ENCODE data around the gene ARPC4. TPM values are rescaled to one million over a fixed set of nuclear protein-coding genes. Genes with fewer than 3 reads are reported as not detected.
A peak's percentile ranks its signal among the peaks of the same experiment; 100 is the strongest.

The ARPC4 gene
- total RNA-seq, 1 experiment from 2014 or later: 143 TPM

DNA sequence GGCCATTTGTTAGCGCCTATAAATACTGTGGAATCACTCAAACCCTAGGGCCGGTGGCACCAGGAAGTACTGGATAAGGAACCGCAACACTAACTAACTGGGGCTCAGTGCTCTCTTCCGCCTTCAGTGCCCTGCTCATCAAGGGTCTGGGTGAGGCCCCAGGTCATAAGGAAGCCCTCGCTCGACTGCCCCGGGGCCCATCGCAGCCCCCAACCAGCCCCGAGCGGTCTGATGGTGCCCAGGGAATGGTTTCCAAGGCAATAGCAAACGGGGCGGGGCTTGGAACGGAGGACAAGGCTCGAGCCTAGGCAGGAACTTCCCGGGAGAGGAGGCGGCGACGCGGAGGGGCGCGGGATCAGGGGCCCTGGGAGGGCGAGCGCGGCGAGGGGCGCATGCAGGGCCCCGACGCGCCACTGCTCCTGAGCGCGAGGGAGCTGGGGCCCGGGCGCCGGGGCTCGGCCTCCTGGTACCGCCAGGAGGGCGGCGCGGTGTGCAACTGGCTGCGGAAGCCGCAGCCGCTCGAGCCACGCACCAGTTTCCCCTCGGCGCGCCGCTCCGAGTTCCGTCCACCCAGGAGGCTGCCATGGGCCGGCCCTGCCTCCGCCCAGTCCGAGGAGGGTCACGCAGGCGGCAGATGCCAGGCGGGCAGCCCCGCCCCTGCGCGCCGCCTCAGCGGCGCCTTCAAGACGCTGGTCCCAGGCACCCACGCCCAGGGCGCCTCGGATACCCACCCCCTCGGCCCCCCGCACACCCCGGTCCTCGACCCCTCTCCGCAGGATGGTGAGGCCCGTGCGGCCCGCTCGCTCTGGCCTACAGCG lies 16.9 kb downstream of the ARPC4 start, which contains the start of gene TTLL3 (continued):
- TF ChIP-seq, protein P1, sequence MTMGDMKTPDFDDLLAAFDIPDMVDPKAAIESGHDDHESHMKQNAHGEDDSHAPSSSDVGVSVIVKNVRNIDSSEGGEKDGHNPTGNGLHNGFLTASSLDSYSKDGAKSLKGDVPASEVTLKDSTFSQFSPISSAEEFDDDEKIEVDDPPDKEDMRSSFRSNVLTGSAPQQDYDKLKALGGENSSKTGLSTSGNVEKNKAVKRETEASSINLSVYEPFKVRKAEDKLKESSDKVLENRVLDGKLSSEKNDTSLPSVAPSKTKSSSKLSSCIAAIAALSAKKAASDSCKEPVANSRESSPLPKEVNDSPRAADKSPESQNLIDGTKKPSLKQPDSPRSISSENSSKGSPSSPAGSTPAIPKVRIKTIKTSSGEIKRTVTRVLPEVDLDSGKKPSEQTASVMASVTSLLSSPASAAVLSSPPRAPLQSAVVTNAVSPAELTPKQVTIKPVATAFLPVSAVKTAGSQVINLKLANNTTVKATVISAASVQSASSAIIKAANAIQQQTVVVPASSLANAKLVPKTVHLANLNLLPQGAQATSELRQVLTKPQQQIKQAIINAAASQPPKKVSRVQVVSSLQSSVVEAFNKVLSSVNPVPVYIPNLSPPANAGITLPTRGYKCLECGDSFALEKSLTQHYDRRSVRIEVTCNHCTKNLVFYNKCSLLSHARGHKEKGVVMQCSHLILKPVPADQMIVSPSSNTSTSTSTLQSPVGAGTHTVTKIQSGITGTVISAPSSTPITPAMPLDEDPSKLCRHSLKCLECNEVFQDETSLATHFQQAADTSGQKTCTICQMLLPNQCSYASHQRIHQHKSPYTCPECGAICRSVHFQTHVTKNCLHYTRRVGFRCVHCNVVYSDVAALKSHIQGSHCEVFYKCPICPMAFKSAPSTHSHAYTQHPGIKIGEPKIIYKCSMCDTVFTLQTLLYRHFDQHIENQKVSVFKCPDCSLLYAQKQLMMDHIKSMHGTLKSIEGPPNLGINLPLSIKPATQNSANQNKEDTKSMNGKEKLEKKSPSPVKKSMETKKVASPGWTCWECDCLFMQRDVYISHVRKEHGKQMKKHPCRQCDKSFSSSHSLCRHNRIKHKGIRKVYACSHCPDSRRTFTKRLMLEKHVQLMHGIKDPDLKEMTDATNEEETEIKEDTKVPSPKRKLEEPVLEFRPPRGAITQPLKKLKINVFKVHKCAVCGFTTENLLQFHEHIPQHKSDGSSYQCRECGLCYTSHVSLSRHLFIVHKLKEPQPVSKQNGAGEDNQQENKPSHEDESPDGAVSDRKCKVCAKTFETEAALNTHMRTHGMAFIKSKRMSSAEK (CRISPR knock-in tag; IDR thresholded peaks at IDR 0.05; ENCODE audit: borderline replicate concordance): peak; percentile 52; the same call in 1 of the 2 replicates
- TF ChIP-seq ZNF232 (CRISPR knock-in tag; IDR thresholded peaks at IDR 0.05): peak; percentile 16; the same call in 1 of the 2 replicates
- TF ChIP-seq OVOL2 (CRISPR knock-in tag; IDR thresholded peaks at IDR 0.05; ENCODE audit: borderline replicate concordance): no peak
- TF ChIP-seq NFYB (CRISPR knock-in tag; conservative IDR thresholded peaks at IDR 0.05; ENCODE audit: low read depth): no peak
- TF ChIP-seq, protein P2, sequence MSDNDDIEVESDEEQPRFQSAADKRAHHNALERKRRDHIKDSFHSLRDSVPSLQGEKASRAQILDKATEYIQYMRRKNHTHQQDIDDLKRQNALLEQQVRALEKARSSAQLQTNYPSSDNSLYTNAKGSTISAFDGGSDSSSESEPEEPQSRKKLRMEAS (CRISPR knock-in tag; IDR thresholded peaks at IDR 0.05): peak; percentile 51; the same call in 1 of the 2 replicates
- 0 out of 2 replicates have a peak, but pooled peaks have one; percentile 62 for TF ChIP-seq PRRX2 (CRISPR knock-in tag; IDR thresholded peaks at IDR 0.05)
- TF ChIP-seq, protein P3, sequence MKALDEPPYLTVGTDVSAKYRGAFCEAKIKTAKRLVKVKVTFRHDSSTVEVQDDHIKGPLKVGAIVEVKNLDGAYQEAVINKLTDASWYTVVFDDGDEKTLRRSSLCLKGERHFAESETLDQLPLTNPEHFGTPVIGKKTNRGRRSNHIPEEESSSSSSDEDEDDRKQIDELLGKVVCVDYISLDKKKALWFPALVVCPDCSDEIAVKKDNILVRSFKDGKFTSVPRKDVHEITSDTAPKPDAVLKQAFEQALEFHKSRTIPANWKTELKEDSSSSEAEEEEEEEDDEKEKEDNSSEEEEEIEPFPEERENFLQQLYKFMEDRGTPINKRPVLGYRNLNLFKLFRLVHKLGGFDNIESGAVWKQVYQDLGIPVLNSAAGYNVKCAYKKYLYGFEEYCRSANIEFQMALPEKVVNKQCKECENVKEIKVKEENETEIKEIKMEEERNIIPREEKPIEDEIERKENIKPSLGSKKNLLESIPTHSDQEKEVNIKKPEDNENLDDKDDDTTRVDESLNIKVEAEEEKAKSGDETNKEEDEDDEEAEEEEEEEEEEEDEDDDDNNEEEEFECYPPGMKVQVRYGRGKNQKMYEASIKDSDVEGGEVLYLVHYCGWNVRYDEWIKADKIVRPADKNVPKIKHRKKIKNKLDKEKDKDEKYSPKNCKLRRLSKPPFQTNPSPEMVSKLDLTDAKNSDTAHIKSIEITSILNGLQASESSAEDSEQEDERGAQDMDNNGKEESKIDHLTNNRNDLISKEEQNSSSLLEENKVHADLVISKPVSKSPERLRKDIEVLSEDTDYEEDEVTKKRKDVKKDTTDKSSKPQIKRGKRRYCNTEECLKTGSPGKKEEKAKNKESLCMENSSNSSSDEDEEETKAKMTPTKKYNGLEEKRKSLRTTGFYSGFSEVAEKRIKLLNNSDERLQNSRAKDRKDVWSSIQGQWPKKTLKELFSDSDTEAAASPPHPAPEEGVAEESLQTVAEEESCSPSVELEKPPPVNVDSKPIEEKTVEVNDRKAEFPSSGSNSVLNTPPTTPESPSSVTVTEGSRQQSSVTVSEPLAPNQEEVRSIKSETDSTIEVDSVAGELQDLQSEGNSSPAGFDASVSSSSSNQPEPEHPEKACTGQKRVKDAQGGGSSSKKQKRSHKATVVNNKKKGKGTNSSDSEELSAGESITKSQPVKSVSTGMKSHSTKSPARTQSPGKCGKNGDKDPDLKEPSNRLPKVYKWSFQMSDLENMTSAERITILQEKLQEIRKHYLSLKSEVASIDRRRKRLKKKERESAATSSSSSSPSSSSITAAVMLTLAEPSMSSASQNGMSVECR (CRISPR knock-in tag; IDR thresholded peaks at IDR 0.05; ENCODE audit: borderline replicate concordance): 0 out of 2 replicates have a peak, but pooled peaks have one; percentile 51
- TF ChIP-seq HMGA2 (CRISPR knock-in tag; IDR thresholded peaks at IDR 0.05): no peak
- TF ChIP-seq, protein P4, sequence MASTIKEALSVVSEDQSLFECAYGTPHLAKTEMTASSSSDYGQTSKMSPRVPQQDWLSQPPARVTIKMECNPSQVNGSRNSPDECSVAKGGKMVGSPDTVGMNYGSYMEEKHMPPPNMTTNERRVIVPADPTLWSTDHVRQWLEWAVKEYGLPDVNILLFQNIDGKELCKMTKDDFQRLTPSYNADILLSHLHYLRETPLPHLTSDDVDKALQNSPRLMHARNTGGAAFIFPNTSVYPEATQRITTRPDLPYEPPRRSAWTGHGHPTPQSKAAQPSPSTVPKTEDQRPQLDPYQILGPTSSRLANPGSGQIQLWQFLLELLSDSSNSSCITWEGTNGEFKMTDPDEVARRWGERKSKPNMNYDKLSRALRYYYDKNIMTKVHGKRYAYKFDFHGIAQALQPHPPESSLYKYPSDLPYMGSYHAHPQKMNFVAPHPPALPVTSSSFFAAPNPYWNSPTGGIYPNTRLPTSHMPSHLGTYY (CRISPR knock-in tag; IDR thresholded peaks at IDR 0.05): peak; percentile 84; the same call in 1 of the 2 replicates
- peak; percentile 66; the same call in 1 of the 2 replicates for TF ChIP-seq ZNF416 (CRISPR knock-in tag; IDR thresholded peaks at IDR 0.05)
- TF ChIP-seq, protein P5, sequence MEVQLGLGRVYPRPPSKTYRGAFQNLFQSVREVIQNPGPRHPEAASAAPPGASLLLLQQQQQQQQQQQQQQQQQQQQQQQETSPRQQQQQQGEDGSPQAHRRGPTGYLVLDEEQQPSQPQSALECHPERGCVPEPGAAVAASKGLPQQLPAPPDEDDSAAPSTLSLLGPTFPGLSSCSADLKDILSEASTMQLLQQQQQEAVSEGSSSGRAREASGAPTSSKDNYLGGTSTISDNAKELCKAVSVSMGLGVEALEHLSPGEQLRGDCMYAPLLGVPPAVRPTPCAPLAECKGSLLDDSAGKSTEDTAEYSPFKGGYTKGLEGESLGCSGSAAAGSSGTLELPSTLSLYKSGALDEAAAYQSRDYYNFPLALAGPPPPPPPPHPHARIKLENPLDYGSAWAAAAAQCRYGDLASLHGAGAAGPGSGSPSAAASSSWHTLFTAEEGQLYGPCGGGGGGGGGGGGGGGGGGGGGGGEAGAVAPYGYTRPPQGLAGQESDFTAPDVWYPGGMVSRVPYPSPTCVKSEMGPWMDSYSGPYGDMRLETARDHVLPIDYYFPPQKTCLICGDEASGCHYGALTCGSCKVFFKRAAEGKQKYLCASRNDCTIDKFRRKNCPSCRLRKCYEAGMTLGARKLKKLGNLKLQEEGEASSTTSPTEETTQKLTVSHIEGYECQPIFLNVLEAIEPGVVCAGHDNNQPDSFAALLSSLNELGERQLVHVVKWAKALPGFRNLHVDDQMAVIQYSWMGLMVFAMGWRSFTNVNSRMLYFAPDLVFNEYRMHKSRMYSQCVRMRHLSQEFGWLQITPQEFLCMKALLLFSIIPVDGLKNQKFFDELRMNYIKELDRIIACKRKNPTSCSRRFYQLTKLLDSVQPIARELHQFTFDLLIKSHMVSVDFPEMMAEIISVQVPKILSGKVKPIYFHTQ (CRISPR knock-in tag; IDR thresholded peaks at IDR 0.05): no peak
- TF ChIP-seq FOXP1 (CRISPR knock-in tag; IDR thresholded peaks at IDR 0.05; ENCODE audit: borderline replicate concordance): peak; percentile 70
- TF ChIP-seq TEAD1 (CRISPR knock-in tag; IDR thresholded peaks at IDR 0.05): no peak
- TF ChIP-seq SP1 (CRISPR knock-in tag; conservative IDR thresholded peaks at IDR 0.05): 0 out of 2 replicates have a peak, but pooled peaks have one; percentile 66
- TF ChIP-seq ZBTB21 (CRISPR knock-in tag; IDR thresholded peaks at IDR 0.05; ENCODE audit: borderline replicate concordance): 0 out of 2 replicates have a peak, but pooled peaks have one; percentile 9
- no peak for TF ChIP-seq ETV6 (CRISPR knock-in tag; IDR thresholded peaks at IDR 0.05)

Measured in WTC11 (cell line).